Measurements from ENCODE around the gene TPBGL. TPM values are rescaled to one million over a fixed set of nuclear protein-coding genes. Genes with fewer than 3 reads are reported as not detected.

The TPBGL gene
- total RNA-seq, 1 experiment from 2014 or later: not detected

- H3K27ac ChIP-seq: no peak overlapping the region
- H3K9me2 ChIP-seq (ENCODE audit: insufficient read depth): no peaks in the 10 kb centered on the region
- H3F3A ChIP-seq (ENCODE audit: insufficient read depth, low read depth): 0 out of 2 replicates have a peak, but pooled peaks cover 3% of the 10 kb centered on the region
- H3K79me2 ChIP-seq (ENCODE audit: low read depth): no peaks in the 10 kb centered on the region
- H4K20me1 ChIP-seq (ENCODE audit: insufficient read depth): peaks cover 3% of the 10 kb centered on the region; the same call in 1 of the 2 replicates
- no peaks in the 10 kb centered on the region for H3K4me1 ChIP-seq (replicated peaks; ENCODE audit: insufficient read depth)
- H3K4me2 ChIP-seq: no peak overlapping the region
- no peaks in the 10 kb centered on the region for H3K27me3 ChIP-seq (ENCODE audit: insufficient read depth, low read depth)
- TF ChIP-seq CTCF (conservative IDR thresholded peaks at IDR 0.05) (no peak), EZH2 (IDR thresholded peaks at IDR 0.05; ENCODE audit: low read depth) (no peak)
- H3K9me3 ChIP-seq (ENCODE audit: insufficient read depth, low read depth): no peaks in the 10 kb centered on the region
- H3K4me3 ChIP-seq: no peak overlapping the region
- H2AFZ ChIP-seq: no peak overlapping the region
- ChIA-PET CTCF (no interaction called here), POLR2A (ENCODE audit: unreplicated experiment) (no interaction called here)
- H3K36me3 ChIP-seq (ENCODE audit: low read depth): no peaks in the 10 kb centered on the region
- DNase-seq: no peak
- intact Hi-C loops (cut with micrococcal nuclease; ENCODE audit: unreplicated experiment): no loop called here
- BruUV-seq (replicated peaks): no TSS peak
Measured at GRCh38 chr11:75283391-75283931, 42.9 kb downstream of the TPBGL start.

GRCh38 chr11:75285776-75286360, 45.3 kb downstream of the TPBGL start:
- Histone ChIP-seq H3K4me2 (no peak overlapping the region), H3K27ac (no peak overlapping the region), H3K27me3 (ENCODE audit: insufficient read depth, low read depth) (no peaks in the 10 kb centered on the region), H3K9me2 (ENCODE audit: insufficient read depth) (no peaks in the 10 kb centered on the region), H3K9me3 (ENCODE audit: insufficient read depth, low read depth) (no peaks in the 10 kb centered on the region), H3K4me1 (replicated peaks; ENCODE audit: insufficient read depth) (no peaks in the 10 kb centered on the region), H3K36me3 (ENCODE audit: low read depth) (no peaks in the 10 kb centered on the region), H2AFZ (no peak overlapping the region), H3K79me2 (ENCODE audit: low read depth) (no peaks in the 10 kb centered on the region), H3F3A (ENCODE audit: insufficient read depth, low read depth) (0 out of 2 replicates have a peak, but pooled peaks cover 3% of the 10 kb centered on the region), H3K4me3 (no peak overlapping the region), H4K20me1 (ENCODE audit: insufficient read depth) (no peaks in the 10 kb centered on the region; the same call in 1 of the 2 replicates)
- intact Hi-C loops (cut with micrococcal nuclease; ENCODE audit: unreplicated experiment): no loop called here
- no TSS peak for BruUV-seq (replicated peaks)
- no peak for TF ChIP-seq CTCF (conservative IDR thresholded peaks at IDR 0.05)
- TF ChIP-seq EZH2 (IDR thresholded peaks at IDR 0.05; ENCODE audit: low read depth): no peak
- ChIA-PET CTCF (no interaction called here), POLR2A (ENCODE audit: unreplicated experiment) (no interaction called here)
- no peak for DNase-seq

GRCh38 chr11:75286826-75287465, 46.4 kb downstream of the TPBGL start:
- no peak overlapping the region for H3K4me2 ChIP-seq
- H3F3A ChIP-seq (ENCODE audit: insufficient read depth, low read depth): 0 out of 2 replicates have a peak, but pooled peaks cover 3% of the 10 kb centered on the region
- TF ChIP-seq CTCF (conservative IDR thresholded peaks at IDR 0.05) (no peak), EZH2 (IDR thresholded peaks at IDR 0.05; ENCODE audit: low read depth) (no peak)
- no peaks in the 10 kb centered on the region for H3K9me2 ChIP-seq (ENCODE audit: insufficient read depth)
- H3K27ac ChIP-seq: no peak overlapping the region
- no peaks in the 10 kb centered on the region for H3K9me3 ChIP-seq (ENCODE audit: insufficient read depth, low read depth)
- intact Hi-C loops (cut with micrococcal nuclease; ENCODE audit: unreplicated experiment): no loop called here
- no peak overlapping the region for H2AFZ ChIP-seq
- no peaks in the 10 kb centered on the region for H3K79me2 ChIP-seq (ENCODE audit: low read depth)
- H3K4me1 ChIP-seq (replicated peaks; ENCODE audit: insufficient read depth): no peaks in the 10 kb centered on the region
- POLR2A ChIA-PET (ENCODE audit: unreplicated experiment): no interaction called here
- no peak for DNase-seq
- H3K4me3 ChIP-seq: no peak overlapping the region
- no peaks in the 10 kb centered on the region for H3K36me3 ChIP-seq (ENCODE audit: low read depth)
- CTCF ChIA-PET: no interaction called here
- no TSS peak for BruUV-seq (replicated peaks)
- H3K27me3 ChIP-seq (ENCODE audit: insufficient read depth, low read depth): no peaks in the 10 kb centered on the region
- H4K20me1 ChIP-seq (ENCODE audit: insufficient read depth): no peaks in the 10 kb centered on the region; the same call in 1 of the 2 replicates

All from PC-9 (cell line).